Stimulated activated CD4-positive, alpha-beta T cell treated with anti-CD3 and anti-CD28 coated beads, Interleukin-1b, Interleukin-23, amount 100 ng/mL, for 1 hour (primary cell): ENCODE results near the gene GALNT15.

ENCODE experiments used
- DNase-seq, 2 donors: peaks; one replicate each; pipeline ENCODE4 v3.0.0-alpha.2; 2020; ENCODE audit warnings: low read depth in 2 of 2

Gene GALNT15, protein sequence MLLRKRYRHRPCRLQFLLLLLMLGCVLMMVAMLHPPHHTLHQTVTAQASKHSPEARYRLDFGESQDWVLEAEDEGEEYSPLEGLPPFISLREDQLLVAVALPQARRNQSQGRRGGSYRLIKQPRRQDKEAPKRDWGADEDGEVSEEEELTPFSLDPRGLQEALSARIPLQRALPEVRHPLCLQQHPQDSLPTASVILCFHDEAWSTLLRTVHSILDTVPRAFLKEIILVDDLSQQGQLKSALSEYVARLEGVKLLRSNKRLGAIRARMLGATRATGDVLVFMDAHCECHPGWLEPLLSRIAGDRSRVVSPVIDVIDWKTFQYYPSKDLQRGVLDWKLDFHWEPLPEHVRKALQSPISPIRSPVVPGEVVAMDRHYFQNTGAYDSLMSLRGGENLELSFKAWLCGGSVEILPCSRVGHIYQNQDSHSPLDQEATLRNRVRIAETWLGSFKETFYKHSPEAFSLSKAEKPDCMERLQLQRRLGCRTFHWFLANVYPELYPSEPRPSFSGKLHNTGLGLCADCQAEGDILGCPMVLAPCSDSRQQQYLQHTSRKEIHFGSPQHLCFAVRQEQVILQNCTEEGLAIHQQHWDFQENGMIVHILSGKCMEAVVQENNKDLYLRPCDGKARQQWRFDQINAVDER

DNA sequence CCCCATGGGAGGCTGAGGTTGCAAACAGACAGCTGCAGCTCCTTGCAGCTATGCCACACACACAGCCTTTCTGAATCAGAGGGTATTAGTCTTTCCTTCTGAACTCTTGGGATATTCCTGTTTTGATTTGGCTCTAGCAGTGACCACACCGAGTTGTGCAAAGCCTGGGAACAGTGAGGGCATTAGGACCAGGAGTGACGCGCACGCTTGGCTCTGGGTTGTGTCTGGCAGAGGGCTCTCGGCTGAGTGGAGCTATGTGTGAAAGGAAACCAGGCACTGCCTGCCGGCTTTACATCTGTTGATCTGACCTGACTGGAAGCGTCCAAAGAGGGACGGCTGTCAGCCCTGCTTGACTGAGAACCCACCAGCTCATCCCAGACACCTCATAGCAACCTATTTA lies at the start of gene GALNT15:
Gene GALNT15, plus strand, starts transcription at position 292 of the 400 bp plus-strand sequence. CDS start 472 bp downstream, outside the sequence.
- DNase-seq = no peak

DNA sequence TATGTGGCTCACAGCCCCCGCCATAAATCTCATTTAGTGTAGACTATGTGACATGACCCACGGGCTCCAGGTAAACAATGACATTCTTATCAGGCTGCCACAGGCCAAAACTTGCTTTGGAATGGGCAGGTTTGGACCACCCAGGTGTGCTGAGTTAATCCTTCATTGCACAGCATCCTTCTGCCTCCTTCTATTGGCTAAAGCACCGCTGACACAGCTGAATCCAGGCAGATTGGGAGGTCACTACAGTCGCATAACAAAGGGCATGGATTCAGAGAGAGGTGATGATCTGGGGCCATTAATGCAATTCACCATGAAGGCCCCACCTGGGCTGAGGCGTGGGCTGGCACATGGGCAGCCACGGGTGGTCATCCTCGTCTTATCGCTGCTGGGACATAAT lies 47.8 kb upstream of the GALNT15 start:
- DNase-seq = no peak

DNA sequence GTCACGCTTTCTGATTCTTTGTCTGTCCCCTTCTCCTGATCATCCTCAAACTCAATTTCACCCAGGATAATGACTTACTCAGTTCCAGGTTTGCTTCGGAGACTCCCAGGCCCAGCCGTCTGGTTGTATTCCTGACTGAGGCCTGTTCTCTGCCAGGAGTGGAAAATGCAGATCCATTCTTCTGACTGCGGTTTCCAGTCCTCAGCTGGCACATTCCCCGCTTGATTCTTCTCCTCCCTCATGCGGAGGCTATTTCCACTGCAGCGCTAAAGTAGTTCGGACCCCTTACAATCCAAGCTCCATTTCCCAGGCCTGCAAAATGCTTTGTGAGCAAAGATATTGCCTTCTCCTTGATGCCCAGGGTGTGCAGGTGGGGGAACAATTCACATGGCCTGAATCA lies 47.2 kb upstream of the GALNT15 start:
- no peak for DNase-seq

DNA sequence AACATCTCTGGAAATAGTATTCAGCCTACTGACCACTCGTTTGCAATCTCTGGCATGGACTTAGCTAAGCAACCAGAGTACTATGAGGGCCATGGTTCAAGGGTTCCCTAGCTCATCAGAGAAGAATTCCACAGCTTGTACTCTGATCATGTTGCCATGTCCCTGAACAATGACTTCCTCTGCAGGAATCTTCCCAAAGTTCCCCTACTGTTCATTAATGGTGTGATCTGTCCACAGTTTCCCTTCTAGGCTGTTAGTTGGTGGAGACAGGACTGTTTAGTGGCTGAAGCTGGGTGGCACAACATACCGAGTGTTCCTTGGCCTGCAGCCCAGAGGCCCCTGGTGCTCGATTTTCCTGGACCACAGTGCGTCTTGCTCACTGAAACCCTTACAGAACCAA lies 44.4 kb upstream of the GALNT15 start:
- DNase-seq = no peak

DNA sequence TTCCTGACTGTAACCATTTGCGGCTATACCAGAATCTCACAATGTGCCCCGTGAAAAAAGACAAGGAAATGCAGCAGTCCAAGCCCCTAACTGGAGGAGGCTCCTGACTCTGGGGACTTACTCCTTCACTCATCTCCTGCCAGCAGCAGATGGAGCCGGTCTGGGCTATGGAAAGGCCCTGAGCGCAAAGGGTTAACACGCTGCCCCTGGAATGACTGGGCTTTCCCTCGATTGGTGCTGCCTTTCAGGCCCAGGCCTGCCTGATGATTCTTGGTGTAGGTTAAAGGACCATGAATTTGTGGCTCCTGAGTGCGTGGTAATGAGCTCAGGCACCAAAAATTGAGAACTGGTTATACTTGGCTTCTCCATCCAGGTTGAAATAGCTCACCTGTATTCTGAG lies 42.3 kb upstream of the GALNT15 start:
- DNase-seq = no peak

DNA sequence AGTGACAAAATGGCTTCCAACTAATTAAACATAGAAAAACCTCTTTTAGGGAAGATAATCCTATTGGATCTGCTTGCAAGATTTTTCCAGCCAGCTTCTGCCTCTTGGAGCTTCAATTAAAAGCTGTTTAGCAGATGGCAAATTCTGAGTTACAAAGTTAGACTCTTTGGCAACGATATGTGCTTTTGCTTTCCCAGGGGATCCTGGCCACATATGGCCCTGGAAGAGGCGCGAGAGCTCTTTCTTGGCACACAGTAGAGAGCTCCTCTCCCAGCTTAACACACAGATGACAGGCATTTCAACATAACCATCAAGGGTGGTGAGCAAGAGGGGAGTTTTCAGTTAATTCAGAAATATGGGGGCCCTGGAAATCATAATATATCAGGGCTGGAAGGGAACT lies 41.6 kb upstream of the GALNT15 start:
- no peak for DNase-seq

DNA sequence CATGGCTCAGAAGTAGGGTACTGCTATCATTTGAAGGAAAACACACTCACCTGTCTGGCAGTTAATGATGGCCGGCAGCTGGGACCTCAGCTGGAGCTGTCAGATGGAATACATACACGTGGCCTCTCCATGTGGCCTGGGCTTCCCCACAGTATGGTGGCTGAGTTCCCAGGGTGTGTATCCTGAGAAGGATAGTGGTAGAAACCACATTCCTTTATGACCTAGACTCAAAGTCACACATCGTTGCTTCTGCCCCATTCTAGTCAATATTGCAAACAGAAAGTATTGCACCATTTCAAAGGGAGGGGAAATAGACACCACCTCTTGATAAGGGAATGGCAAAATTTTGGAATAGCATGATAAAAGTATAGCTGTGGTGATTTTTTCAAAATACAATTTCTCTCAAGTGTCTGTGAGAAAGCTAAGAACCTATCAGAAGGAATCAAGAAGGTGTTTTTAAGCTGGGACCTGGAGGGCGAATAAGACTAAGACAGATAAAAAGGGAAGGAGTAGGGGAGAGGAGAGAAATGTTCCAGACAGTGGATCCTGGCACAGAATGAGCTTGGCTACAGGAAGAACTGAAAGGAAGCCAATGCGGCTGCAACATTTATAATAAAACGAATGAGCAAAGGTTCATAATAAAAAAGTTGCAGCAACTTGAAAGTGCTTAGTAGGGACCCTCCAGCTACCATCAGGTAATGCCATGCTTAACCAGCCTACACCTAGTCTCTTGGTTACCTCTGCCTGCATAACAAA lies 40.1 kb upstream of the GALNT15 start:
- no peak for DNase-seq

DNA sequence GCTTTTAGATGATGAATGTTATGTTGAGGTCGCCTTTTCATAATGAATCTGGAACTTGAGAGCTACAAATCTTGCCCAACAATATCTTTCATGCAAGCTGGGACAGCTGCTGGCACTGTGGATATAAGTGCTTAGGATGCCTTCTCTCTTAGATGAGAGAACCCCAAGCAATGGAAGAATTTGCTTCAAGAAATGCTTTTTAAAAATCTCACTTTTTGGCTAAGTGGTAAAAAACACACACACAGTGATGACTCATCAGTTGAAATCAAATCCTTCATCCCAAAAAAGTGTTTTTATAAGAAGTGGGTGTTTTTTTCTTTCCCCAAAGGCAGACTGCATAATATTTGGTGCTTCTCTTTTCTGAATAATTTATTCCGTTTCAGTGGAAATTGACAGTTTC lies 38.4 kb upstream of the GALNT15 start:
- no peak for DNase-seq

DNA sequence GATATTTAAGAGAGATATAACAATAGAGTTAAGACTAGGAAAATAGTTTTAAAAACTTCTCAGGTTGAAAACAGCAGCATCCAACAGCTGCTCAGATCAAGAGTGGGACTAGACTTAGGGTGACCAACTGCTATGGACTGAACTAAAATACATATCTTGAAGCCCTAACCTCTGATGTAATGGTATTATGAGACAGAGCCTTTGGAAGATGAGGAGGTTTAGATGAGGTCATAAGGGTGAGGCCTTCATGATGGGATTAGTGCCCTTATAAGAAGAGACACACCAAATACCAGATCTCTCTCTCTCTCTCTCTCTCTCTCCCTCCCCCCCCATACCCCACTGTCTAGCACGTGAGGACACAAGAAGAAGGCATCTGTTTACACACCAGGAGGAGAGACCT lies 37.4 kb upstream of the GALNT15 start:
- no peak for DNase-seq

DNA sequence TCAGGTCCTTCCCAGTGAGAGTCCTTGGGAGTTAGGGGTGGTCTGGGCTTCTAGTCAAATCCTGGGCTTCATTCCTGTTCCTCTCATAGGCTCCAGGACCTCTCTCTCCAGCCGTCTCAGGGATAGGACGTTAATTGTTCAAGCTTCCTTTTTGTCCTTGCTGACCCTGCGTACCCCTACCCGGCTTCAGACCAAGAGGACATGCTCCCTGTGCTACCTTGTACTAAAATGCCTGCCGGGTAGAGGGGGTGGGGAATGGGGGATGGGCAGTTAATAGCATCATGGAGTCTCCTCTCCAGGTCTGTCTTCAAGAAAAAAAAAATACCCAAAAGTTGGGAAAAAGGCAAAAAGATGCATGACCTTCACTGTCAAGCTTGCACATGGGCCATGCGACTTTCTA lies 36.5 kb upstream of the GALNT15 start:
- DNase-seq = no peak

DNA sequence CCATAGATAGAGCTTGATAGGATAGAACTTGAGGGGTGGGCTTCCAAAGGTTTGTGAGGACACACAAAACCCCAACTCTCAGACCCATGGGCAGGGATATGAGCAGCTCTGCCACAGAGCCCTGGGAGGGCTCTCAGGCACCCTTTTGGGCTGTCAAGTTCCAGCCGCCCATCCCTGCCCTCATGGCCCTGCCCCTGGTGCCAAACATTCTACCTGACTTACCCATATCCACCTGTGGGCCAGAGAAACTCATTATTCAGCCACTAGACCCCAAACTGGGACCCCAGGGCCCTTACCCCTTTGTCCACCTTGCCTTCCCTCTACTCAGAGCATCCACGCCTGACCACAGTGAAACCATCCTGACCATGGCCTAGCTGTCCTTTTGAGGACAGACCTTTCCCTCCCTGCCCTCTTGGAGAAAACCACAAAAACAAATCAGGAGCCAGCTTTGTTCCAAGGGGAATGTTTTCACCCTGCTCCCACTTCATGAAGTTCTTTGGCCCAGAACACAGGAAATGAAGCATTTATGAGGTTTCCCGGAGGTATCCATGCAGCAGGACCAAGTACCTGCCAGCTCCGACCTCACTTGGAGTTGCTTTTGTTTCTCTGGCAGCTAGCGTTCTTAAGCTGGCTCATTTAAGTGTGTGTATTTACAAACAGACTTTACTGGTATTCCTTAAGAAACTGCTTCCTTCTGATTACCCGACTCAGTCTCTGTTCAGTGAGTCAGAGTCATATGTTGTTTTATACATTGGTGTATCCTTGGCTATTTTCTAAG lies 34.2 kb upstream of the GALNT15 start:
- no peak for DNase-seq

DNA sequence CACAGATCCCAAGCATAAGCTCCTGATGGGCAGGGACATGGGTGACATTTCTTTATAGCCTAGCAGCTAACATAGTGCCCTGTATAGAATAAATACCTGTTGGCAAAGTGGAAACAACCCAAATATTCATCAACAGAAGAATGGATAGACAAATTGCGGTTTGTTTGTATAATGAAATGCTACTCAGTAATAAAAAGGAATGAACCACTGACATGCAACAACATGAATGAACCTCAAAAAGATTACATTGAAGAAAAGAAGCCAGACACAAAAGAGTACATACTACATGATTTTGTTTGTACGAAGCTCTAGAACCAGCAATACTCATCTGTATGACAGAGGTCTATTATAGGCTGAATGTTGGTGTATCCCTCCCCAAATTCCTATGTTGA lies 33.6 kb upstream of the GALNT15 start:
- DNase-seq = no peak

DNA sequence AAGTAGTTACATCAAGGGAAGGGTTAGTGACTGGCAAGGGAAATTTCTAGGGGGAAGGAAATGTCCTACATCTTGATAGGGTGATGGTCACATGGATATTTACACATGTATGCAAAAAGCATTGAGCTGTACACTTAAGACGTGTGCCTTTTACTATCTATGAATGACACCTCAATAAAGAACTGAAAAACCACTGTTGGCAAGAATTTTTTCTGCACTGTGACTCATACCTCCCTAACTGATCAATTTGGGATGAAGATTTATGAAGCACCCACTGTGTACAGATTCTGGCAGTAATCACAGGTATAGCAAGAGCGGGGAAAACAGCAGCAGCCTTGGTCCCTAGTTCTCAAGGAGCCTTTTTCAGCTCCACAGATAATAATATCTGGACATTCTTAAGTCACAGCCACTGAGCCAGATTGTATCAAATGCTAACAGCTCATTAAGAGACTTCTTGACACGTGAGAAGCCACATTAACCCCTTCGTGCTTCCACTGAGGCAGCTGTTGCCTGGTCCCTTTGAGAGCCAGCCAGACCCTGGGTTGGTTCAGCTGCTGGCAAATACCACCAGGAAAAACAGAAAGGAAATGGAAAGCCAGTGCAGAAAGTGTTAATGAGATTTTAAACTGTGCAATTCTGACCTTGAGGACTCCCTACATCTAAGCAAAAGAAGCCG lies 32.0 kb upstream of the GALNT15 start:
- no peak for DNase-seq

DNA sequence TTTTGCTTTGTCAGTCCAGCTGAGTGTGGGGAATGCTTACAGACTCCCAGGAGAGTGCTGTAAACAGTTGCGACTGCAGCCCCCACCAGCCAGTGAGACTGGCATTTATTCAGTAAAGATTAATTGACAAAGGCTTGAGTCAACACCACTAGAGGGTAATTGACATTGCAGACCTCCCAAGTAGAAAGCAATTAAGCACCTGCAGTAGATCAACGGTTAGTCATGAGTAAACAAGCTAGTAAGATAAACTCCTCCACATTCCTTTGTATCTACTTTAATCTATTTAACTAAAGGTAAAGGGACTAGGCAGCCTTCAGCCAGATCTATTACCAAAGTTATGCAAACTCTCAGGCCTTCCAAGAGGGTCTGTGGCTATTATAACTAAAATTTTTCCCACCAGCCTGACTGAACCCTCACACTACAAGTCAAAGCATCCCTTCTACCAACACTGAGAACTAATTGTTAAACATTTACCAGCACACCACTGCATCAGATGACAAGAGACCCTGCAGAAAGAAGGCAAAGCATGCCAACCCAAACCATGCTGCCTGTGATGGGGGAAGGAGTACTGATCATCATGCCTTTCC lies 30.5 kb upstream of the GALNT15 start:
- DNase-seq = no peak

DNA sequence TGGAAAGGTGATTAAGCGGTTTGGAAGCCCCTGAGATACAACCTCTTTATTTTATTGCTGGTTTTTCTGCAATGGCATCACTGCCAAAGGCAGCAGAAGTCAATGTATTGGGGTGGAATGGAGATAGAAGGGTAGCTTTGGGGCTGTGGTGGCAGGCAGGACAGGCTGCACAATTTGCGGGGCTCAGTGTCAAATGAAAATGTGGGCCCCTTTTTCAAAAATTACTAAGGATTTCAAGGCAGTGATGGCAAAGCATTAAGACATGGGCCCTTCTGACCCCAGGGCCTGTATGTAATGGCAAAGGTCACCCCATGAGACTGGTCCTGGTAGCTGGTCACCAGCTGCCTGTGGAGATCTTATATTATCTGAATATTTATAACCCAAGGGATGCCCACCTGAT lies 29.3 kb upstream of the GALNT15 start:
- no peak for DNase-seq

DNA sequence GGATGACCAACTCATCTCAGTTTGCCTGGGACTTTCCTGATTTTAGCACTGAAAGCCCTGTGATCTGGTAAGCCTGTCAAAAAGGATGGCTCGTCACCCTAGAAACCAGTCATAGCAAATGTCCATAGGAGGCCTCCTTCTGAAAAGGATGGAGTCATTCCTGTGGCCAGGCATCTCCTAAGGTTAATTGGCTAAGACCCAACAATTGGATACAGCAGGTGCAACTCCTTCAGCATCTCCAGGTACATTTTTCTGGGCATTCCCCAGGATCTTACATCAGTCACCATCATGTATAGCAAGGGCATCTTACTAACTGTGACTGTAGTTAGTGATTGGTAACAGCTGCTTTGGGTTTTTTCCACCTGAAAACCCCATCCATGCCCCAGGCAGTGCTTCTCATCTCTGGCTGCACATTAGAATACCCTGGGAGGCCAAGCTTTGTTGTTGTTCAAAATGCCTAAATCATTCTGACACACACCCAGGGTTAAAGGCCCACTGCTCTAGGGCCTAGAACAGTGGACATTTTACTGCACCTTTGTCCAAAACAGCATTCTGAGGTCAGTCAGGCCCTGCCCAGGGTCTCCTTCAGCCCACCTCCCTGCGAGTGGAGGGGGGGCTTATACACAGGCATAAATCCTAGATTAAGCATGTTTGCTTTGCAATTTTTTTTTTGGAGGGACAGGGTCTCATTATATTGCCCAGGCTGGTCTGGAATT lies 28.3 kb upstream of the GALNT15 start:
- no peak for DNase-seq

DNA sequence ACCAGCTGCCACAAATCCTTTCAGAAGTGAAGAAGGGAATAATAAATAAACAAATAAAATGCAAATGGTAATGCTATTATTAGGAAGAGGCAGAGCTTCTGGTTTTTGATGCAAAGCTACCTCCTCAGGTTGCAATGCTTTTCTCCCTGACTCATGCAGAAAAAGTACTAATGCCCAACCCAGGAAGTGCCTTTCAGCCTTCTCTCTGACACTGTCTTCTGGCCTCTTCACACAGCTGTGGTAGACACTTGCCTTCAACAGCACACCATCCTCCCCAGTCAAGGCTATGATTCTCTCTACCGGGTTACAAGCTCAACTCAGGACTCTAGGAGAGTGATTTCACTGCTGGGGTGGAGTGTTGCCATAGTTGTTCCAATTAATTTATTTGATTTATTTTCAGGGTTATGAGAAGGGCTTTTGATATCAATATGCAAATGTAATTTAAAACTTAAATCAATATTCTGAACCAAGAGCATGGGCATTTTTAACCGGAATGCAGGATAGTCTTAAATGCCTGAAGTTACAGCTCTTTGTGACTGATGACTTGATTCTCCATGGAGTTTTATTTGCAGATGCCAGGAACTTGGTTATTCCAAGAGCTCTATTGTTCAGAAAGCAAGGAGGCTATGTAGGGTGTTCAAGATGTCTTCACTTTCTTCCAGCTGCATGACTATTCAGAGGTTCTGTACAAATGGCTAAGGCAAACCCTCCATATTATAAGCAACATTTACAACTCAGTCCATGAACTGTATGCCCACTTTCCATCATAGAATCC lies 27.1 kb upstream of the GALNT15 start:
- DNase-seq = no peak

DNA sequence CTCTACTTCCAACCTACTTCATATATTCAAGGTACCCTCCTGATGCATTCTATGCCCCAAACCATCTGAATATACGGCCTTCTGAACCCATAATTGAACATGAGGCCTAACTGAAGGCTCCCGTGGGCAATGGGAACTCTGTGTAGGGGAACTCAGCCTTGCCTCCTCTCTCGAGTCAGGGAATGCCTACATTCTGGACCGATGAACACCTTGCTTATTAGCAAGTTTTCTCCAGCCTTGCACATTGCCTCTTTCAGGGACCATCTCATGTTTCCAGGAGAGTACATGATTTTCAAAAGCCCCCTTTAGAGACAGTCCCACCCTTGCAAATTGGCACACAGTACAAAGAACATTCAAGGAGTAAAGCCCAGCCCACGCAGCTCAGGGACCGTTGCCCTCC lies 26.3 kb upstream of the GALNT15 start:
- DNase-seq = no peak

DNA sequence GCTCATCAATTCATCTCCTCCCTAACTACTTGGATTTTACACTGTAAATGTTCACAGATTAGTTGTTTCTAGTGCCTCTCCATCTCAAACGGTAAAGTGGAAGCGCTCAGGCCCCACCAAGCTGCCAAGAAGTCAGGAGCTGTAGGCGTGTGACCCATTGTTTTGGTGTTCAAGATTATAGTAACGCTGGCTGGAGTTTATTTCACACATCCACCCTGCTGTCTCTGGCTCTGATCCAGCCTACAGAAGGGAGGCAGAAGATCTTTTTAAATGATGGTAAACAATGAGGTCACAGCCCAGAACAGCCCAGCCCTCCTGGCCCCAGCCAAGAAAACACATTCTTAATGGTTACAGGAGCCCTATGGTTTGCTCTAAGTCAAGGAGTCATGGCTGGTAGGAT lies 25.7 kb upstream of the GALNT15 start:
- no peak for DNase-seq

DNA sequence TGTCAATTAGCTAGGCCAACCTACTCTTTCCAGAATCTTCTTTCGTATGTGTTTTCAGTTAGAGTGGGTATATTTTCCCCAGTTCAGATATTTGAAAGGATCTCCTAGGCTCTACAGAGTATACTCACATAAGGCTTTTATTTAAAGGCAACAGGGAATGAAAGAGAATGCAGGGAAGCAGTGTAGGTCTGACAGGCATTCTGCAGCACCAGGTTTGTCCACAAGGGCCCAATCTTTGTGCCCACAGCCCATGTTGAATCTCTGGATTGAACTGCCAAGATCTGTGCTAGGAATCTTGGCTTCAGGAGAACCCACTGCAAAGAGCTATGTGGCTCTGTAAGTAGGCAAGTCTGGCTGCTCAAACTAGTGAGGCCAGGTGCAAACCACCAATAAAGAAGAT lies 24.2 kb upstream of the GALNT15 start:
- DNase-seq = no peak
